Cardiac septum (tissue), 1 donor: ENCODE measurements around the gene ADORA2A. TPM values are rescaled to one million over a fixed set of nuclear protein-coding genes. Genes with fewer than 3 reads are reported as not detected.

Experiments used
- DNase-seq: peaks from one replicate; pipeline ENCODE4 v3.0.0-alpha.2; 2020; ENCODE audit warnings: low spot score
- intact Hi-C: fragments of 100-400 bp; cut with DNase I; formaldehyde crosslinking; loops from one replicate; pipeline ENCODE4 v1.14.0; 2022
- total RNA-seq: library from RNA; stranded (reverse); fragmentation: NEBNext Ultra II Directional; extraction: Animal tissue kit (Norgen Biotek cat#: 25700); gene quantifications from one replicate; pipeline ENCODE4 v1.2.1, GENCODE V29; 2021
- donor health status: DM: no; HTN: no; CAD: no.

Gene ADORA2A
- total RNA-seq, 1 donor from 2014 or later = 5.3 TPM

DNA sequence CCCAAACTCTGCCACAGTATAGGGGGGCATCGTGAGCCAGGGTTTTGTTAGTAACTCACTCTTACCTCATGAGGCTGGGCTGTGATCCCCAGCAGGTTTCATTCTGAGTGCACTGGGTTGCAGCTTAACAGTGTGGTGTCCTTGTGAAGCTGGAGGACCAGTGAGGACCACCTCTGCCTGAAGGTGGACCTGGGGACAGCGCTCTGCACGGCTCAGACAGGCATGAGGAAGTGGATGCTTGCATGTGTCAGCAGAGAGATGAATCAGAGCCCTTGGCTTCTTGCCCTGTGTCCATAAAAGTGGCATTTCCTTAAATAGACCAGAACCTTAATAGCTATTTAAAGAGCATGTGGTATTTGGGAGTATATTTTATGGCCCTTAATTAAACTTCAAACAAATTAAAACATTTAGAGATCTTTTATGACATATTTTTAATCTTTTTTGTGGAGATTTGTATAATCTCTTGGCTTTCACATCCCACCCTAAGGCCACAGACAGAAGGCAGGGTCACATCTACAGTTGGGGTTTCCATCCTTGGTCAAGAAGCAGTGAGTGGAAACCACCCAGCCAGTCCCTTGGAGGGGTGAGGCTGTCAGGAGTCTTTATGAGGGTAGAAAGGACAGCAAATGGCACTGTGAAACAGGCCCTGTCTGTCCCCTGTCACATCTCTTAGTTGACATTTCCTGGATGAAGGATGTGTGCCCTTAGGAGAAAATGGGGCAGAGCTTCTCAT lies 24.8 kb upstream of the ADORA2A start:
- intact Hi-C loops = no loop called here
- no peak for DNase-seq

DNA sequence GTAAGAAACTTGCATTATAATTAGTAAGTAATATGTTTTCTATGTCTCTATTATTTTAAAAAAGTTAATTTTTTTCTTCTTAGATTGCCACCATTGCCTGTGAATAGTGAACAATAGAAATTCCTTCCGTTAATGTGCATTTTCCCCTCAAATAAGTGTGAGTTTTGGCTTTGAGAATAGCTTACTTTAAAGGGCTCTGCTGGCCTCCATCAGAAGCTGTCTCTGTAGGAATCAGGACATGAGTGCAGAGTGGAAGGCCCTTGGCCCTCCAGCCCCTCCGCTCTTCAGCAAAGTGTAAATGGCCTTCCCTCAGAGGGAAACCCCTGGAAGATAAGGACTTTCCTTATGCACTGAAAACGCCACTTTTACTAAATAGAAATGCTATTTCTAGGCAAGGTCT lies 24.1 kb upstream of the ADORA2A start:
- intact Hi-C loops = no loop called here
- no peak for DNase-seq

DNA sequence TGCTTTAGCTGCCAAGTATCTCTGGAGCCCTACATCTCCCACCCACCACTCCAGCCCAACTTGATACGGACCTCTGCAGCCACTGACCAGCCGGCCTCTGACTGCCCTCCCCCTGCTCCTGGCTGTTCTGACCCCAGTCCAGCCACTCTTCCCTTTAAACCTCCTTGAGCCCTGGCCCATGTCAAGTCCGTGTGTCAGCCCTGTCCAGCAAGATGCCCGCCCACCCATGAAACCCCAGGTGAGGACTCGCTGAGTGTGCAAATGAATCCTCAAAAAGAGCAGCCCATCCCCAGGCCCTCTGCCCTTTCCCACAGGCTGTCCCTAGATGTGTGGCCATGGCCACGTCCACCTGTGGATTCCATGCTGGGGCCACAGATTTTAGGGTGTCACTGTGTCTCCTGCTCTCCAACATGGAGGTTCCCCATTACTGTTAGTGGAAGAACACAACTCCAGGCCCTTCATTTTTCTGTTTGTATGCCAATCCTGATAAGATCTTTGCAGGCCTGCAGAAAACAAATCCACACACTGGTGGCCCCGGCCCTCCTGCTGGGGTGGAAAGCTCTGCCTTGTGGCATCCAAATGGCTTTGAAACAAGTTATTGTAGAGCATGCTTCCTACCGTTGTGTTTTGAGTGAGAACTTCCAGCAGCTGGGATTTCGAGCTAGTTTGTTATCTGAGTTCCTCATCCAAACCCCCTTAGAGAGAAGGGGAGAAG lies 22.7 kb upstream of the ADORA2A start:
- intact Hi-C loops = loop anchor here (5.0 kb wide), 1 partner anchor 47 kb away; no protein-coding TSS in a partner anchor
- no peak for DNase-seq

DNA sequence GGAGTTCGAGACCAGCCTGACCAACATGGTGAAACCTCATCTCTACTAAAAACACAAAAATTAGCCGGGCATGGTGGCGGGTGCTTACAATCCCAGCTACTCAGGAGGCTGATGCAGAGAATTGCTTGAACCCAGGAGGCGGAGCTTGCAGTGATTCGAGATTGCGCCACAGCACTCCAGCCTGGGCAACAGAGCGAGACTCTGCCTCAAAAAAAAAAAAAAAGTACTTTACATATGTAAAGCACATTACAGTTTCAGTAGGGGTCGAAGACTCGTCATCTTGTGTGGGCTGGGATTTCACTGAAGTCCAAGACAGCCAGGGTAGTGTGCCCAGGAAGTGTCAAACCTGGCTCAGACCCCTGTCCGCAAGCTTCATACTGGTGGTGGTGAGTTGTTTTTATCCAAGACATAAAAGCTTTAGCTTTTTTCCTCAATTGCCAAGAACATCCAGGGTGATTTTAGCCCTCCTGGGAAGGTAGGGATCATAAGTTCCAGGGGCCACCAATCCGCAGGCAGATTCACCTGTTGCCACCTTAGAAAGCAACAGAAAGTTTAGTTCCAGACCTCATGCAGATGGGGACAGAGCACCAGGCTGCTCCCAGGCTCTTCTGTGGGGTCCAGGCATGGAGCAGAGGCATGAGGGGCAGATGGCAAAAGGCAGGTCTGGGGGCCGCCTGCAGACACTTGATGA lies 21.6 kb upstream of the ADORA2A start:
- no peak for DNase-seq
- intact Hi-C loops = loop anchor here (5.0 kb wide), 1 partner anchor 48 kb away; no protein-coding TSS in a partner anchor

DNA sequence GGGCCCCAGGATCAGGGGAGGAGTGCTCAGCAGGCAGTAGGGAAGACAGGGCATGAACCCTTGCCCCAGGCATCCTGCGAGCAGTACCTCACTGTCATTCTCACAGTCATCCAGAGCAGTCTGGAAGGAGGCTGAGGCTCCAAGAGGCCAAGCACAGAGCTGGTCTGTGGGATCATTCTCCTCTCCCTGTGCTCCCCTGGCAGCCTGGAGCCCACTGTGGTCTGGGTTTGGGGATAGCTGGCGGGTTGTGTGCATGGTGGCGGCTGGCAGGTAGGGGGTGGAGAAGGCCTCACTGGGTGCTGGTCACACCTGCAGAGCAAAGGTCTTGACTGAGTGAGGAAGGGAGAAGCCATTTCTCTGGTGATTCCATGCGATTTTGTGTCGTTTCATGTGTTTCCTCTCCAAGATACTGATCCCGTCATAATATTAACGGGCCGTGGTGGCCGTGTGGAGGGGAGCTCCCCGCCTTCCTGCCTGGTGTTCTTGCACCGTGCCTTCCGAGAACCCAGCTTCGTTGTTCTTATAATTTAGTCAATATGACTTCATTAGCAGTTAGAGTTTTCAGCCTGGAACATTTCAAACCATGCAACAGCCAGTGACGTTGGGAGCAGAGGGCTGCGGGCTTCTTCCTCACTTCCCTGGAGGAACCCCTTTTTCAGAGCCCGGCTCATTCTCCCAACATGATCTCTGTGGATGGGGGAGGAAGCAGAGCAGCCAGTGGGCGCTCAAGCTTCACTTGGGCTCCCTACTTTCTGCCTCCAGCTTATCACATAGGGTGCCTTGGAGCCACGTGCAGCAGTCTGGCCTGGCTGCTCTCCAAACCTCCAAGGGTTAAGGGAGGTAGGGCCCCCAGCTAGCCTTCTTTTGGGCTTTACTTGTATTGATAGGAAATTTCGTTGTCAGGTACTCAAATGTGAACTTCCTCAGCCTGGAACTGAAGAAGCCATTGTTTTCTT lies 20.8 kb upstream of the ADORA2A start:
- no peak for DNase-seq
- intact Hi-C loops = loop anchor here (5.0 kb wide), 1 partner anchor 49 kb away; no protein-coding TSS in a partner anchor

DNA sequence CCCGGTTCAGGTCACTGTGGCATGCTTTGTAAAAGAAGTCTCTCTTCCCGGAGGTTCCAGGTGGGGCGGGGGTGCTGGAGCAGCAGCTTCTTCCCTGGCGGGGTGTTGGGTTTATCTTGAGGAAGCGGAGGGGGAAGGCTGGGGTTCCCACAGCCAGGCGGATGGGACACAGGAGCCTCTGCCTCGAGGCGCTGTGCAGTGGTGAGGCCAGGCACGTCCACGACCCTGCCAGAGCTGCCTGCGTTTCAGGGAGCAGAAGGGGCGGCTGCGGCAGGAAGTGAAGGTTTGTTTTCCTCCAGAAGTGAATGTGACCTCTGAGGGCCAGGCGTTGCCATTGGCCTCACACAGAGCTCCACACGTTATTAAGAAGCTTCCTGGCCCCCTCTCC lies 20.1 kb upstream of the ADORA2A start:
- DNase-seq = no peak
- intact Hi-C loops = loop anchor here (5.0 kb wide), 1 partner anchor 50 kb away; no protein-coding TSS in a partner anchor

DNA sequence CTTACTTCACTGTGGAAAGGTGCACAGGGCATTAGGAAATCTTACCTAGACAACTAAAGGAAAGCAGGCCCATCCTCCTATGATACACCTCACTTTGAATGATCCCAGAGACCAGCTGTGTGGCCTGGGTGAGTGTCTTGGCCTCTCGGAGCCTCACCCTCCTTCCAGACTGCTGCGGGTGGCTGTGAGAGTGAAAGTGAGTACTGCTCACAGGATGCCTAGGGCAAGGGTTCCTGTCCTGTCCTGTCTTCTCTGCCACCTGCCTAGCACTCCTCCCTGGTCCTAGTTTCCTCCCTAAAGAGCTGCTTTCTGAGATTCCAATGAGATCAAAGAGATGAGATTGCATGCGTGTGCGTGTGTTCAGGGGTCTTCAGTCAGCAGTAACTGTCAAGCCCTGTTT lies 19.5 kb upstream of the ADORA2A start:
- no peak for DNase-seq
- intact Hi-C loops = loop anchor here (5.0 kb wide), 1 partner anchor 51 kb away; no protein-coding TSS in a partner anchor

DNA sequence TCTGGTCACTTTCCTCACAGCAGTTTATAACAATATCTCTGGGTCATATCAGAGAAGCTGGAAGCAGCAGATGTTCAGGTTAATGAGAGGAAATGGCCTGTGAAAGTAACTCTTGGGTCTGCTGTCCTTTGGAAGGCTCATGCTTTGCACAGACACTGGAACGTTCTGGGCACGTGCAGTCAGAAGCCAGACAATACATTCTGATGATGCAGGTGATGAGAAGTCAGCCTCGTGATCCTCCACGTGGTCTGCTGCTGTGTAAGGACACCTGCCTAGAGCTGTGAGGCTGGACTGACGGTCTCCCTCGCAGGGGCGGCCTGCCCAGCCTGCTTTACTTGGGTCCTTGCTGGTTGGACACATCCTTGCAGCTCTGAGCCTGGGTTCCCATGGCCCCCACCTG lies 18.8 kb upstream of the ADORA2A start:
- DNase-seq = no peak
- intact Hi-C loops = loop anchor here (5.0 kb wide), 1 partner anchor 51 kb away; no protein-coding TSS in a partner anchor

DNA sequence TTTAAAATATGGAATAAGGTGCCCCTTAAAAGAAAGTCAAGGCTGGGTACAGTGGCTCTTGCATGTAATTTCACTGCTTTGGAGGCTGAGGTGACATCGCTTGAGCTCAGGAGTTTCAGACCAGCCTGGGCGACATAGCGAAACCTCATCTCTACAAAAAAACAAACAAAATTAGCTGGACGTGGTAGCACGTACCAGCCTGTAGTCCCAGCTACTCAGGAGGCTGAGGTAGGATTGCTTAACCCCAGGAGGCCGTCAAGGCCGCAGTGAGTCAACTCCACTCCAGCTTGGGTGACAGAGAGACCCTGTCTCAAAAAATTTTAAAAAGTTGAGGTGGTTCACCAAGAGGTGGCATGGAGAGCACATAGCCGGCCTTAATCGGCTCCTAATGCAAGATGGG lies 17.7 kb upstream of the ADORA2A start:
- intact Hi-C loops = loop anchor here (5.0 kb wide), 1 partner anchor 52 kb away; no protein-coding TSS in a partner anchor
- DNase-seq = no peak

DNA sequence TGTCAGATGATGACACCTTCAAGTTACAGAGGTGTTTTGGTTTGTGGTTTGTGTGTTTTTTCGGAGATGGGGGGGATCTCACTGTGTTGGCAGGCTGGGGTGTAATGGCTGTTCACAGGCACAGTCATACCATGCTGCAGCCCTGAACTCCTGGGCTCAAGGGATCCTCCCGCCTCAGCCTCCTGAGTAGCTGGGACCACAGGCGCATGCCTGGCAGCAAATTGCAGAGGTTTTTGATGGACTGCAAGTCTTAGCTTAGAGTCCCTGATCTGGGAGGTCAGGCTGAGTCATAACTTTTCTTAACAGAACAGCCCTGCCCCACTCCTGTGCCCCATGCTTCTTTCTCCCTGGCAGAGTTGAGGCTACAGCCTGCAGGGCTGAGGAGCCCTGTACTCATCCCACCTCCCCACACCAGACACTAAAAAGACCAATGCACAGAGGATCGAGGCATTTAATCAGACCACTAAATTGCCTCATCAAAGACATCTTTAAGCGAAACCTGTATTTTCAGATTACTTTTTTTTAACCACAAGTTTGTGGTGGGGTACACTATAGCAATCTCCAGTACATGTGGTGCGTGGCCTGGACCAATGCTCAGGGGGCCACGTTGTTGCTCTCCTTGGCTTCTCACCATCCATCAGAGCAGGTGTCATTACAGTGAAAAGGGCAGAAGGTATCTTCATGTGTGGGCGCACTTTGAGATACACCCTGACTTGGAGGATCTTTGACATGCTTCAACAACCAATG lies 17.1 kb upstream of the ADORA2A start:
- DNase-seq = peak; percentile 15
- intact Hi-C loops = no loop called here

DNA sequence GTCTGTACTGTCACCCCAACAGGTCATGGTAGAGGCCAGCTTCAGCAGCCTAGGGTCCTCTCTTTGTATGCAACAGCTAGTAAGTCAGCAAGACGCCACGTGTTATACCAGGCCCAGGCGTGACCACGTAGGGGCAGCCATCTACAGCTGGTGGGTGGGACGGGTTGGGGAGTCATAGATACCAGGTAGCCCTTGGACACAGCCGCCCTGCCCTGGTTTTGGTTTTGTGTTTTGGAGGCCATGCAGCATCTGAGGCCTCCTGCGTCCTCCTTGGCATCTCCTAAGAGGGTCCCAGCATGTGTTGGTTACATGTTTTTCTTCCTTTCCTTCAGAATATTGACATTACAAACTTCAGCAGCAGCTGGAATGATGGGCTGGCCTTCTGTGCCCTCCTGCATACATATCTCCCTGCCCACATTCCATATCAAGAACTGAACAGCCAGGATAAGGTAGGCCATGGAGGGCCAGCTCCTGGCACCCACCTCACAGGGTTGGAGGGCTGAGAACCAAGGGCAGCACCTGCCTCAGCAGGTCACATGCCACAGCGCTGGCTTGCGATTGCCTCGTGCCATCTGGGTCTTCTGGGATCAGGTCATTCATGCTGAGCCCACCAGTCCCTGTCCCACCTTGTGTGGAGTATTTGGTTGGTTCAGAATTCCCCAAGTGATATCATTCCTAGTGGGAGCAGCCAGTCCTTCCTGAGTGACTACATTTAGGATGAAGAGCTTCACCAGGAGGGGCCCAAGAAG lies 16.0 kb upstream of the ADORA2A start:
- peak; percentile 58 for DNase-seq
- intact Hi-C loops = no loop called here

DNA sequence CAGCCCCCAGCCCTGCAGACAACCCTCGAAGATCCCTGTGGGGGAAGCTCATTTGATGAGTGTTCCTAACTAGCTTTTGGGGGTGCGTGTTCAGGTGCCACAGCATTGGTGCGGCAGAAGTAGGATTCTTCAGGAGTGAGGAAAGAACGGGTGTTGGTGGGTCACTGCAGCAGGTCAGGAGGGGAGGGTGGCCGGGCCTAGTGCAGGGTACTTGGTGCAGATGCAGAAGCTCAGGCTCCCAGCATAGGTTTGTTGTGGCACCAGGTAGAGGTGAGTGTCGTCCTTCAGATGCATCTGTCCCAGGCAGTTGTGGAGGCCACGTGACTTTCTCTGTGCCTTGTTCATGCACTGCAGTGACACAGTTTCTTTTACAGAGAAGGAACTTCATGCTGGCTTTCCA lies 15.1 kb upstream of the ADORA2A start:
- no peak for DNase-seq
- intact Hi-C loops = no loop called here

DNA sequence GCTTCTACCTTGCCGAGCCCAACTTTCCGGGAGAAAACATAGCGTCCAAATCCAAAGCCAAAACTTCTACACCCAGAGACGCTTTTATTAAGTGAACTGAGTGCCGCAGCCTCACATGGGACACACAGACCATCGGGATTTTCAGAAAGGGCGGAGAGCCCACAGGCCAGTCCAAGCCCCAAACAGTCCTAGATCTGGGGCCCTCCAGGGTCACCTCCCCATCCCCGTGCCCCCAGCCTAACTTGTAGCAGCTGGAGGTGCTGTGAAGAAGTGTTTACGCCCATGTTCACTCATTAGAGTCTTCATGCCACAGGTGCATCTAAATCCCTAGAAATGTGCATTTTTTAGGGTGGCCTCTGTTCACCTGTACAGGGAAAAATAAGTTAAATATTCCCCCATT lies 14.1 kb upstream of the ADORA2A start:
- DNase-seq = no peak
- intact Hi-C loops = no loop called here

DNA sequence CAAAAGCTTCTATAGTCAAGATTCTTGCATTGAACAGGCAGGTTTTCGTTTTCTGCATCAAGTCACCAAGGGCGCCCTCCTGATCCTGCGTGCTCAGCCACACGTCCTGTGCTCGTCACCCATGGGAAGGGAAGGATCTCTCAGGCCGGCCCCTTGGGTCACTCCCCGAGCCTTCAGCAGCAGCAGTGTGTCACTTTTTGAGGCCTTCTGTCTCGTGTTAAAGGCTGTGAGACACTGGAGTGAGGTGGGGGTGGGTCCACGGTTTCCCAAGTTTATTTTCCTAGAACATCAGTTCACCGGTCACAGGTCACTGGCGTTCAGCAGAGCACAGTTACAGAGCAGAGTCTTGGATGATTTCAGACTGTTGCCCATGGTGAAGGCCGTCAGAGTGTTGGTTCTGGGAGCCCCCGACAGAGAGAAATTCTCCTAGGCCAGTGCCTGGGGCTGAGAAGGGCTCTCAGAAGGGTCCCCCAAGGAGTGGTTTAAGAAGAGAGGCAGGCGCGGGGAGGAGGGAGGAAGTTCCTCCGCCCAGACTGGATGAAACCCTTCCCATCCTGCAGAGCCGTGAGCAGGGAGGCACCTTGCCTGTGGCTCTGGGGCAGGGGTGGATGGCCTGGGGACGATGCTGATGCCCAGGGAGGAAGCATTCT lies 13.5 kb upstream of the ADORA2A start:
- intact Hi-C loops = no loop called here
- no peak for DNase-seq

DNA sequence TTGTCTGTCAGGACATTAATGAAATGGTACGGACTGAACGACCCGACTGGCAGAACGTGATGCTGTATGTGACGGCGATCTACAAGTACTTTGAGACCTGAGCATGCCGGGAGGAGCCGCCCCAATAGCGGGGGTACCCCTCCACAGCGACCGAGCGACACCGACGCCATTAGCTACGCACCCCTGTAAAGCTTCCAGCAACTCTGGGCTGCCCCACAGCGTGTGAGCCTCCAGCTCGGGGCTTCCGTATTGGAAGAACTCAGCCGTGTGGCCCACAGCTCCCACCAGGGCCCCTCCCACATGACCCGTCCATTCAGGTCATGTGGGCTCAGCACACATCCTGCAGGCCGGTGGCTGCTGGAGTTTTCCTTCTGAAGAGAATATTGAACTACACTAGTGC lies 12.9 kb upstream of the ADORA2A start:
- intact Hi-C loops = no loop called here
- DNase-seq = no peak

DNA sequence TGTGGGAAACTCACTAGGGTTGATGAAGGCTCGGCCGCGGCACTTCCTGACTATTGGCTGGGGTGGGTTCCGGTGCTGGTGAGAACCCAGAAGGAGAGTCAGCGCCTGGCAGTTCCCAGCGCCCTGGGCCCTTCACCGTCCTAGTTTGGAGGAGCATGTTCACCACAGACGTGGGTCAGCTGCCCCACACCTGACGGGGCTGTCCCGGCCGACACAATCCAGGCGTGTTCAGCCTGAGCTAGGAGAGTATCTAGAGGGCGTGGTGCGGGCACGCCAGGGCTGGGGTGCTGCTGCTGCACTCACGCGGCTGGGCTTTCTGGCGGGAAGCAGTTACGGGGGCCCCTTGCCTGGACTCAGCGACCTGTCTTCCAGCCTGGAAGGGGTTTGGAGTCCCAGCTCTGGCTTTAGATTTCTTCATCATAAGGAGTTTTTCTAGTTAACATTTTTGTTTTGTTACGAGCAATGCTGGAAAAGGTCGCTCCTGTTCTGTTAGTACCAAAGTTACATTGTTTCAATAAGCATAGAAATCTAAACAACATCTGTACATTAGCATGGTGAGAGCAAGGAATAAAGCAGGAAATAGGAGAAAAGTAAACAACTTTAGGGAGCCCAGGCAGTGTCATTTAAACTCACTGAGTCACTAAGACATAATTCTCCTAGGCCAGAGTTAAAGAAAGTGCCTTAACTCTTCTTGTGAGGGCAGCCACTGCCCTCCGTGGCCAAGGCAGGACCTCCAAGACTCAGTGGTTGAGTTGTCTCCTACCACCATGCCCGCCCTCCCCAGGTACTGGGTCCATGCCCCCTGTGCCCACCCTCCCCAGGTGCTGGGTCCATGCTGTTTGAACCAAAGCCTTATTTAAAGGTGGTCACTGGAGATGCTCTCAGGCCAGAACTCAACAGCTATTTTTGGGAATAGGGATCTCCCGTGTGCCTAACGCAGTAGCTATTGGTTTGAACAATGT lies 12.1 kb upstream of the ADORA2A start:
- no peak for DNase-seq
- intact Hi-C loops = no loop called here
